SK-N-MC (cell line): ENCODE measurements around the gene CNPY1.

Experiments
- DNase-seq: peaks from one replicate; pipeline ENCODE4 v3.0.0-alpha.2; 2011; ENCODE audit warnings: low read depth, low spot score
- H3K27ac ChIP-seq: fragments of 200-600 bp; sonication (generic); 2 replicates; pipeline ENCODE4 v1.5.1; 2016; ENCODE audit warnings: mixed run types
- H3K36me3 ChIP-seq: fragments of 200-600 bp; sonication (generic); 2 replicates; pipeline ENCODE4 v1.6.1; 2017; ENCODE audit warnings: antibody characterized with exemption, low read length, mixed read lengths; ENCODE audit not compliant: insufficient read depth
- H3K4me3 ChIP-seq: fragments of 200-600 bp; sonication (generic); 2 replicates; pipeline ENCODE4 v1.5.1; 2016
- H3K9ac ChIP-seq: fragments of 200-600 bp; sonication (generic); 2 replicates; pipeline ENCODE4 v1.8.0; 2017; ENCODE audit warnings: mixed run types, mixed read lengths; ENCODE audit not compliant: insufficient read length
- H3K9me3 ChIP-seq: fragments of 200-600 bp; sonication (generic); 2 replicates; pipeline ENCODE4 v1.6.1; 2017; ENCODE audit warnings: low read depth, mild to moderate bottlenecking, antibody characterized with exemption, low read length, moderate library complexity, mixed read lengths
- EZH2 ChIP-seq: fragments of 200-600 bp; sonication (generic); IDR thresholded peaks from one replicate; pipeline ENCODE4 v1.6.1; 2017; ENCODE audit warnings: antibody characterized with exemption
- FOXP2 ChIP-seq: optimal IDR thresholded peaks from 2 replicates; pipeline ENCODE3; 2011; ENCODE audit warnings: mild to moderate bottlenecking, moderate library complexity; ENCODE audit not compliant: insufficient read depth; ENCODE audit errors: extremely low read length, control extremely low read depth
- POLR2AphosphoS5 ChIP-seq: IDR thresholded peaks from 2 replicates; pipeline ENCODE4 v1.6.1; 2012; ENCODE audit warnings: mild to moderate bottlenecking, low read depth, low read length, borderline replicate concordance

The CNPY1 gene

DNA sequence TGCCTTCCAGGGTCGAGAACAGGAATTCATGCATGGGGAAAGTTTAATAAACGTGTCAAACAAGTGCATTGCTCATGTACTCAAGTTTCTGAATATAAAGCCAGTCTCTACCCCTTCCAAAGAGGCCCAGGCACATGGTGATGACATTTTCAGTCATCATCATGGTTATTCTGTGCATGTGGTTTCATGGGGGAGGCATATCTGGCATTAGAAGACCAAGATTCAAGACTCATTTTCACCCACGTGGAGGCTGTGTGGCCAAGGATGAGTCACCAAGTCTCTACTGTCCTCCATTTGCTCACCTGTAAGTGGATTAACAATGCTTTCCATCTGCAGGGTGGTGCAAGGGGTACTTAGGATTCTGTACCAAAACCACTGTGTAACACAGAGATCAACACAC is 34.0 kb upstream of the CNPY1 start:
- no peak for DNase-seq
- no peak overlapping the region for H3K4me3 ChIP-seq
- H3K9ac ChIP-seq, result no peak overlapping the region
- no peak overlapping the region for H3K27ac ChIP-seq
- H3K9me3 ChIP-seq, result no peaks in the 10 kb centered on the region
- TF ChIP-seq POLR2AphosphoS5 (no peak), FOXP2 (no peak), EZH2 (no peak)
- no peaks in the 10 kb centered on the region for H3K36me3 ChIP-seq

DNA sequence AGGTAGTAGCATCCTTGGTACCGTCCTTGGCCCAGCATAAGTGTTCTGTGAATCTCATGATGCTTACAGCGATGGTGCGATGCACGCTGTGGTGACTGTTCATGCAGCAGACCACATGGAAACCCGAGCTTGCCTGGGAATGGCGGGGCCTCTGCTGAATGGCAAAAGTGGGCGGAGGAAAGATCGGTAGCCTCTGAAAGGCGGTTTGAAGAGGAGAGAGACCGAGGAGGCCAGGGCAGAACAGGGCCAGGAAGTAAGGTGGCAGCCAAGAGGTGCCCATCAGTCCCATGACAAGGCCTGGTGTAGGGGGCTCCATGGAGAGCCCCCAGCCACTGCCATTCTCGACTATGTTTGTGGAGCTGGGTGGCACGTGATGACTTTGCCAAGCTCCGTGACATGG is 33.2 kb upstream of the CNPY1 start:
- no peaks in the 10 kb centered on the region for H3K9me3 ChIP-seq
- H3K36me3 ChIP-seq, result no peaks in the 10 kb centered on the region
- TF ChIP-seq POLR2AphosphoS5 (no peak), FOXP2 (no peak), EZH2 (no peak)
- no peak overlapping the region for H3K9ac ChIP-seq
- no peak overlapping the region for H3K27ac ChIP-seq
- no peak for DNase-seq
- H3K4me3 ChIP-seq, result no peak overlapping the region

DNA sequence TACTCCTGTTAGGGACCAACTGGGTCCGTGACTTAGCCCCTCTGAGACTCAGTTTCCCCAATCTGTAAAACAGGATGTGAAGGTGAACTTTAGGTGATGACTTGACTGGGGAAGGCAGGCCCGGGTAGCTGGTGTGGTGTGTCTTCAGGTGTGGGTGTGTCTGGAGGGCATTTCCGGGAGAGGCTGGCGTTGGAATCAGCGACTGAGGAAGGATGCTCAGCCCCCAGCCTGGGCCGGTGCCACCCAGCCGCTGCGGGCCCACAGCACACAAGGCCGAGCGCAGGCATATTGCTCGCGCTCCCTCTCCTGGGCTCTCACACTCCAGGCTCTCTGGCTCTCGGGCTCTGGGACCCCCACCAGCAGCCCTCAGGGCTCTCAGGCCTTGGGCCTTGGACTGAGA is 31.7 kb upstream of the CNPY1 start:
- no peak for DNase-seq
- Histone ChIP-seq H3K27ac (no peak overlapping the region), H3K36me3 (no peaks in the 10 kb centered on the region), H3K9me3 (no peaks in the 10 kb centered on the region), H3K9ac (no peak overlapping the region), H3K4me3 (no peak overlapping the region)
- TF ChIP-seq EZH2 (no peak), FOXP2 (no peak), POLR2AphosphoS5 (no peak)

DNA sequence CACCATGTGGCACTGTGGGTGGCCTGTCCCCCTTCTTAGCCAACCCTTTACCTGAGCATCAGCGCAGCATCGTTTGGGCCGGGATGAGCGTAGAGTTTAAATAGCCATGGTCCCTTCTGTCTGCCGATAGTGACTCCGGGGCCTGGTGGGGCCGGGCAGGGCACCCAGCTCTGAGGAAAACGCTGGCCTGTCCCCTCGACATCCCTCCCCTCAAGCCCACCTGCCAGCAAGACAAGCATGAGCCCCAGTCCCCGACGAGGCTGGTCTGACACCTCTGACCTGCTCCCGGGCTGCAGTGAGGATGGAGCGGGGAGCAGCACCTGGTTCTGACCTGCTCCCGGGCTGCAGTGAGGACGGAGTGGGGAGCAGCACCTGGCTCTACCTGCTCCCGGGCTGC is 31.1 kb upstream of the CNPY1 start:
- Histone ChIP-seq H3K36me3 (no peaks in the 10 kb centered on the region), H3K4me3 (no peak overlapping the region), H3K9me3 (no peaks in the 10 kb centered on the region), H3K9ac (no peak overlapping the region), H3K27ac (no peak overlapping the region)
- no peak for TF ChIP-seq EZH2
- TF ChIP-seq POLR2AphosphoS5, result no peak
- TF ChIP-seq FOXP2, result no peak
- DNase-seq, result no peak

DNA sequence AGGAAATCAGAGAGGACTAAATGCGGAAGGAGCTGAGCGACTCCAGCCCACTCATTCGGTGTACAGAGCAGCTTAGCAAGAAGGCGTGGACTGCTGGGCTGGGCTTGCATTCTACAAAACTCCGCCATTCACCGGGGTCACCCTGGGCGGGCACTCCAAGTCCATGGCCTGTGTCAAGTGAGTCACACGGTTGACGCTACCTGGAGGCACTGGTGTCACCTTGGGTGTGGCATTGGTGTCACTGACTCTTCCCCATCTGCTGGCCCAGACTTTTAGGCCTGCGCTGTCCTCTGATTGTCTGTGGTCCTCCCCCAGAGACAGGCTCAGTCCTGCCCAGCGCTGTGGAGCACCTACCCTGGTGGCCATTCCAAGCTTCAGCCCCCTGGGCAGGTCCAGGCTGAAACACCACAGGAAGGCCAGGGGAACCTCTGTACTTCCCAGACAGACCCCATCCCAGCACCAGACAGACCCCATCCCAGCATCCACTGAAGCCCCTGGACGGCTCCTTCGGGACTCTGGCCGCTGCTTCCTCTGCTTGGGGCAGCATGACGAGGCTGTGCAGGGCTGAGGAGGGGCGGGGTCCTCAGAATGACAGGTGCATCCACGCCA is 30.6 kb upstream of the CNPY1 start:
- no peak for TF ChIP-seq EZH2
- no peak for TF ChIP-seq POLR2AphosphoS5
- no peak for TF ChIP-seq FOXP2
- Histone ChIP-seq H3K27ac (no peak overlapping the region), H3K9me3 (no peaks in the 10 kb centered on the region), H3K9ac (no peak overlapping the region), H3K36me3 (no peaks in the 10 kb centered on the region), H3K4me3 (no peak overlapping the region)
- no peak for DNase-seq

DNA sequence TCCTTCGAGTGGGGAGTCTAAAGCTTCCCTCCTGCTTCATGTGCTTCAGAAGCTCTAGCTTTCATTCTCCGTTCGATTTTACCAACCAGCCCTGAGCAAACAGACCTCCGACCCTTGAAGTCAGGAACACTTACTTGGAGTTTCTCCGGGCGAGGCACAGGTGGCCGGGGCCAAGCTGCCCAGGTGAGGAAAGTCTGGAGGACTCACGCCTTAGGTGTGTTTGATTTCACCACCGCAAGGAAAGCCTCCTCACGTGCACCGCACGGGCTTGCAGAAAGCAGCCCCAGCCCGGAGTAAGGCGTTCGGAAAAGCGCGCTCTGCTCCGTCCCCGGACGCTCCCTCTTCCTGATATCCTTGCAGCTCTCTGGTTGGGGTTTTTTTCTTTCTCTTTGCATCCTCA is 30.1 kb upstream of the CNPY1 start:
- Histone ChIP-seq H3K4me3 (no peak overlapping the region), H3K9me3 (no peaks in the 10 kb centered on the region), H3K27ac (no peak overlapping the region), H3K9ac (no peak overlapping the region), H3K36me3 (no peaks in the 10 kb centered on the region)
- TF ChIP-seq POLR2AphosphoS5, result no peak
- TF ChIP-seq FOXP2, result no peak
- TF ChIP-seq EZH2, result no peak
- DNase-seq, result no peak

DNA sequence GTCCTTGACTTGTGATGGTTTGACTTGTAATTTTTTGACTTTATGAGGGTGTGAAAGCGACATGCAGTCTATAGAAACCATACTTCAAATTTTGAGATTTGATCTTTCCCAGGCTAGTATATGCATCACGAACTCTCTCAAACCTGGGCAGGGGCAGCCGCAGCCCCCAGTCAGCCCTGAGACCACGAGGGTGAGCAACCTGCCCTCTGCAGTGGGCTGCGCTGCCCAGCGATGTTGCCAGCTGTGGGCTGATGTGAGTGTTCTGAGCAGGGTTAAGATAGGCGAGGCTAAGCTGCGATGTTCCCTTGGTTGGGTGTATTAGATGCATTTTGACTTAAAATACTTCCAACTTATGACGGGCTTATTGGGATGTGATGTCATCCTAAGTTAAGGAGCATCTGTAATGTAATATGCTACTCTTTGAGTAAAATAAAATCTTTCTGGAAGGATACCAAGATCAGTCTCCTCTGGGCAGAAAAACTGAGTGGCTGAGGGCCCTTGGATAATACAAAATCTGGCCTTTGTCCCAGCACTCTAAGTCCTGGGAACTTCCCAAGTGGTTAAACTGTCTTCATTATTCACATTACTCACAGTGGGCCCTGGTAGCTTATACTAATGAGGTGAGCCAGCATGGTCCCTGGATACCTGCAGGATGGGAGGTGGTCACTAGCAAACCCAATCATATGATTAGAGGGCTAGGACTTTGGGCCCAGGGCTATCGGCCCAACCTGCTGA is 28.4 kb upstream of the CNPY1 start:
- no peak for DNase-seq
- Histone ChIP-seq H3K27ac (no peak overlapping the region), H3K9me3 (no peaks in the 10 kb centered on the region), H3K36me3 (no peaks in the 10 kb centered on the region), H3K9ac (no peak overlapping the region), H3K4me3 (no peak overlapping the region)
- TF ChIP-seq FOXP2, result no peak
- TF ChIP-seq POLR2AphosphoS5, result no peak
- no peak for TF ChIP-seq EZH2

DNA sequence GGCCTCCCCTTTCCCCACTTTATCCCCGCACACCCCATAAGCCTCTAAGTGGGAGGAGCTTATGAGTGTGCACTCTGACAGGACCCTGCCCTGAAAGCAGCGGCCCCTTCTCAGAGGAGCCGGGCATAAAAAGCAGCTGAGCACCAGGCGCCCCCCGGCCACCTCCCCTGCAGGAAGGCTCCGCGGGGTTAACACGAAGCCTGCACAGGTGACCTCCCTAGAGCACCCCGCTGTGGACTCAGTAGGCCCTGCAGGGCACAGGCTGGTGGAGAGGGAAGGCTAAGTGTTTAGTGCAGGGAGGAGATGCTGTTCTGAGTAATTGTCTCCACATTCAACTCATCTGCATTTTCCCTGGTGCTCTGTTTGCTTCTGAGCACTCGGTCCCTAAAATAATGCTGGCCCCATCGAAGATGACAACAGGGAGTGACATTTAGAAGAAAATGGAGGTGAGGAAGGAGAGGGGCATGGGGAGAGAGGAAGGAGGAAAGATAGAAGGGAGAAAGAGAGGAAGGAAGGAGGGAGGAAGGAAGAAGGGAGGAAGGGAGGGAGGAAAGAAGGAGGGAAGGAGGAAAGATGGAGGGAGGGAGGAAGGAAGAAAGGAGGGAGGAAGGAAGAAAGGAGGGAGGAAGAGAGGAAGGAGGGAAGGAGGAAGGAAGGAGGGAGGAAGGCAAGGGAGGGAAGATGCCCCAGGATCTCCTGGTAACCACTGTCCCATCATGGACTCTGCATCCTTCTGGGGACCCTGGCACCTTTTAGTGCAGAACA is 25.4 kb upstream of the CNPY1 start:
- DNase-seq, result no peak
- Histone ChIP-seq H3K36me3 (no peaks in the 10 kb centered on the region), H3K9me3 (no peaks in the 10 kb centered on the region), H3K4me3 (no peak overlapping the region), H3K9ac (no peak overlapping the region), H3K27ac (no peak overlapping the region)
- no peak for TF ChIP-seq FOXP2
- no peak for TF ChIP-seq EZH2
- no peak for TF ChIP-seq POLR2AphosphoS5
